Right lobe of liver (tissue), 4 donors: ENCODE data around the gene PHETA1.

Experiments used
- POLR2A ChIP-seq: fragments of 450-650 bp; IDR thresholded peaks from one replicate; pipeline ENCODE4 v1.6.1; 2017; ENCODE audit warnings: antibody characterized with exemption, mild to moderate bottlenecking
- TF ChIP-seq, protein P1 (sequence below), 4 donors: fragments of 200-600 bp in 3 of 4; fragments of 450-650 bp in 1 of 4; IDR thresholded peaks; one replicate each; pipeline versions ENCODE4 v1.5.1 to v1.8.0; 2016 to 2022; ENCODE audit warnings: antibody characterized with exemption in 4 of 4, mild to moderate bottlenecking in 2 of 4
- donor health status: DM: no; HTN: no; CAD: no.
- donor health status: DM: no; HTN: no; CAD: no.
- donor health status: DM: no; HTN: yes; CAD: no.

DNA sequence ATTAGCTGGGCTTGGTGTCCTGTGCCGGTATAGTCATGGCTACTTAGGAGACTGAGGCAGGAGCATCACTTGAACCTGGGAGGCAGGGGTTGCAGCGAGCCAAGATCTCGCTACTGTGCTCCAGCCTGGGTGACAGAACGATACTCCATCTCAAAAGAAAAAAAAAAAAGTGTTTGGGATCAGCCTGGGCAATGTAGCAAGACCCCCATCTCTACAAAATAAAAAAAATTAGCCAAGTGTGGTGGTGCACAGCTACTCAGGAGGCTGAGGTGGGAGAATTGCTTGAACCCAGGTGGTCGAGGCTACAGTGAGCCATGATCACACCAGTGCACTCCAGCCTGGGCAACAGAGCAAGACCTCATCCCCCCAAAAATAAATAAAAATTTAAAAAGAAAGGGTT, 47.6 kb downstream of the PHETA1 start:
- TF ChIP-seq, protein P1, sequence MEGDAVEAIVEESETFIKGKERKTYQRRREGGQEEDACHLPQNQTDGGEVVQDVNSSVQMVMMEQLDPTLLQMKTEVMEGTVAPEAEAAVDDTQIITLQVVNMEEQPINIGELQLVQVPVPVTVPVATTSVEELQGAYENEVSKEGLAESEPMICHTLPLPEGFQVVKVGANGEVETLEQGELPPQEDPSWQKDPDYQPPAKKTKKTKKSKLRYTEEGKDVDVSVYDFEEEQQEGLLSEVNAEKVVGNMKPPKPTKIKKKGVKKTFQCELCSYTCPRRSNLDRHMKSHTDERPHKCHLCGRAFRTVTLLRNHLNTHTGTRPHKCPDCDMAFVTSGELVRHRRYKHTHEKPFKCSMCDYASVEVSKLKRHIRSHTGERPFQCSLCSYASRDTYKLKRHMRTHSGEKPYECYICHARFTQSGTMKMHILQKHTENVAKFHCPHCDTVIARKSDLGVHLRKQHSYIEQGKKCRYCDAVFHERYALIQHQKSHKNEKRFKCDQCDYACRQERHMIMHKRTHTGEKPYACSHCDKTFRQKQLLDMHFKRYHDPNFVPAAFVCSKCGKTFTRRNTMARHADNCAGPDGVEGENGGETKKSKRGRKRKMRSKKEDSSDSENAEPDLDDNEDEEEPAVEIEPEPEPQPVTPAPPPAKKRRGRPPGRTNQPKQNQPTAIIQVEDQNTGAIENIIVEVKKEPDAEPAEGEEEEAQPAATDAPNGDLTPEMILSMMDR (IDR thresholded peaks at IDR 0.05): no peak
- no peak for TF ChIP-seq POLR2A
